SK-N-MC (cell line): Measurements from ENCODE around the gene NR5A2.

Source experiments
- EZH2 ChIP-seq: fragments of 200-600 bp; sonication (generic); IDR thresholded peaks from one replicate; pipeline ENCODE4 v1.6.1; 2017; ENCODE audit warnings: antibody characterized with exemption
- POLR2AphosphoS5 ChIP-seq: IDR thresholded peaks from 2 replicates; pipeline ENCODE4 v1.6.1; 2012; ENCODE audit warnings: mild to moderate bottlenecking, low read depth, low read length, borderline replicate concordance

DNA sequence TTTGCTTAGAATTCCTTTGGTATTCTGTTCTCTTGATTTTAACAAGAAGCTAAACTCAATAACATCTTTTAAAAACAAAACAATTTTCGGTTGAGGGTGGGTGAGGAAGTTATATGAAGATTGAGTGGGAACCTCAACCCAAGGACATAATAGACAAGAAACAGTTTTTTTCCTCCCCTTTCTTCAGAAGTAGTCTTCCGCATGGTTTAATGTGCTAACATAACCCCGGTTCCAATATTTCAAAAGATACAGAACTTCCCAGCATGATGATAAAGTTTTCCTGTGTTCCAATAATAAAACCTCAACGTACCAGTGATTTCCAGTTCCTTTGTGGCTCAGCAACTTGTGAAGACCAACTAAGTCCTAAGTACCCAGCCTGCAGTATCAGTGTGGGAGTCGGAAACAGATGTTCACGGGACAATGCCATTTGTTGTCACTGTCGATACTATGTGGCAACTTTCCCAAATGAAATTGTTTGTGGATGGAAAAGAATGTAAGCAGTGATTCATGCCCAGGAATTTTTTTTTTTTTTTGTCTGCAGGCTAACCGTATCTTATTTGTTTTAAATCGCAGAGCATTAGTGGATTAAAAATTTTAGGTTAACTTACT is 48.5 kb downstream of the NR5A2 start:
- TF ChIP-seq EZH2 = no peak
- TF ChIP-seq POLR2AphosphoS5 = no peak
